ENCODE data around the gene FXYD6.

GRCh38 chr11:117825538-117826189 lies 50.8 kb downstream of the FXYD6 start:
- TF ChIP-seq CTCF (IDR thresholded peaks at IDR 0.05) (no peak), POLR2A (IDR thresholded peaks at IDR 0.05) (no peak)

Measured in Peyer's patch (tissue), 4 donors.